A549 (cell line): Measurements from ENCODE around the gene ANKRD36. TPM values are rescaled to one million over a fixed set of nuclear protein-coding genes. Genes with fewer than 3 reads are reported as not detected.
"Not testable (repeated sequence)": the region's sequence is repeated elsewhere in the genome, so short reads cannot be mapped to it uniquely, and the experiment has no call there.

Experiments used
- ATAC-seq, 2 experiments: fragments of 200-7000 bp in 1 of 2; fragments of >200 bp in 1 of 2; cut with Nextera tagmentation in 1 of 2; cut with Tn5 transposase in 1 of 2; 3 replicates each; pipeline versions ENCODE4 v1.8.0 to v1.9.1; 2018 to 2020; ENCODE audit warnings: mild to moderate bottlenecking in 1 of 2, moderate library complexity in 1 of 2
- CTCF ChIA-PET: fragments of 300-600 bp; sonication (Branson Sonifier 250); formaldehyde crosslinking; extraction: SDS; loops from one replicate; lab custom pipeline; 2021; ENCODE audit warnings: antibody characterized with exemption, inconsistent platforms; lab: Yijun Ruan, JAX
- POLR2A ChIA-PET: fragments of 350-600 bp; formaldehyde crosslinking; extraction: SDS; loops from one replicate; lab custom pipeline; 2021; ENCODE audit warnings: antibody characterized with exemption, inconsistent platforms; lab: Yijun Ruan, JAX
- DNase-seq, 2 experiments: peaks; one replicate each; pipeline versions ENCODE4 v3.0.0 to v3.0.0-alpha.2; 2011 to 2016; ENCODE audit warnings: low read depth in 1 of 2, low spot score in 1 of 2
- FAIRE-seq: peaks from 2 replicates; lab custom pipeline; 2011; peaks lifted over from hg19 to GRCh38; lab: Jason Lieb, UNC
- H3K27ac ChIP-seq, 2 experiments: fragments of >200 bp; sonication (Bioruptor Twin); formaldehyde crosslinking; 3 replicates each; pipeline ENCODE4 v1.5.1; 2016 to 2017
- H3K4me1 ChIP-seq: fragments of >200 bp; sonication (Bioruptor Twin); formaldehyde crosslinking; 3 replicates; pipeline ENCODE4 v1.6.1; 2016
- H3K4me2 ChIP-seq: fragments of >200 bp; sonication (Bioruptor Twin); formaldehyde crosslinking; 3 replicates; pipeline ENCODE4 v1.6.1; 2016
- H3K4me3 ChIP-seq: fragments of >200 bp; sonication (Bioruptor Twin); formaldehyde crosslinking; 3 replicates; pipeline ENCODE4 v1.5.1; 2016
- H3K9me3 ChIP-seq: fragments of >200 bp; sonication (Bioruptor Twin); formaldehyde crosslinking; 3 replicates; pipeline ENCODE4 v1.6.1; 2016
- CTCF ChIP-seq: fragments of >200 bp; sonication (Bioruptor Twin); formaldehyde crosslinking; IDR thresholded peaks from 3 replicates; pipeline ENCODE4 v1.5.1; 2016
- KDM5A ChIP-seq: fragments of 200-600 bp; sonication (generic); IDR thresholded peaks from 2 replicates; pipeline ENCODE4 v1.6.1; 2016; ENCODE audit warnings: antibody characterized with exemption, mild to moderate bottlenecking
- MAX ChIP-seq: IDR thresholded peaks from 2 replicates; pipeline ENCODE4 v1.6.1; 2012
- POLR2A ChIP-seq: IDR thresholded peaks from 2 replicates; pipeline ENCODE4 v1.6.1; 2012; ENCODE audit warnings: mild to moderate bottlenecking, low read length
- RAD21 ChIP-seq, 2 experiments: fragments of >200 bp in 1 of 2; sonication (Bioruptor Twin) in 1 of 2; formaldehyde crosslinking in 1 of 2; IDR thresholded peaks in 1 of 2; conservative IDR thresholded peaks in 1 of 2; 2 replicates in 1 of 2; 3 replicates in 1 of 2; pipeline ENCODE4 v1.6.1; 2012 to 2018; ENCODE audit warnings: inconsistent platforms in 1 of 2
- SMC3 ChIP-seq: fragments of >200 bp; sonication (Bioruptor Twin); formaldehyde crosslinking; IDR thresholded peaks from 3 replicates; pipeline ENCODE4 v1.6.1; 2018; ENCODE audit warnings: inconsistent platforms
- WGBS: methylation state at CpG from one replicate; pipeline ENCODE4 v1.1.6; 2017; ENCODE audit errors: missing lambda C conversion rate; 5-methylcytosine and 5-hydroxymethylcytosine counted together
- polyA plus RNA-seq, 4 experiments: library from polyadenylated mRNA; depleted of rRNA in 3 of 4; stranded (reverse); fragments of >200 nt; fragmentation: RNase III in 1 of 4; extraction: RNeasy Plus Mini Kit Qiagen cat#74134 plus additional on column Dnase treatment in 1 of 4; gene quantifications; 2 replicates in 3 of 4; 3 replicates in 1 of 4; pipeline ENCODE4 v1.2.3, GENCODE V29; 2011 to 2017

The ANKRD36 gene
- polyA plus RNA-seq, 2 of the 4 experiments (the other 2 are of a cell fraction): 4.5 to 15.0 TPM

- not testable (repeated sequence) for FAIRE-seq, H3K4me1 ChIP-seq, H3K9me3 ChIP-seq
- Histone ChIP-seq H3K4me2 (peak overlapping the region; percentile 73), H3K4me3 (peak overlapping the region; percentile 66), H3K27ac (peak overlapping the region; percentile 90 to 93)
- whole genome bisulfite sequencing: under 1% methylated on average over 13 of the region's 44 CpGs
- peak in 1 of 2 experiments; percentile 72 for DNase-seq
- ChIA-PET CTCF (interaction anchor here (0.6 to 2.8 kb wide), 46 partner anchors 9 to 705 kb away, joined by 3 to 20 read pairs (median 4); partner anchors contain the start of genes ANKRD39 and CNNM3), POLR2A (interaction anchor here (0.6 to 1.7 kb wide), 3 partner anchors 130 to 296 kb away, joined by 3 to 6 read pairs (median 3); partner anchors contain the start of genes ANKRD39 and CNNM3)
- peak; percentile 19; the same call in 1 of the 2 replicates for TF ChIP-seq POLR2A
- TF ChIP-seq MAX: peak; percentile 6; the same call in 1 of the 2 replicates
- TF ChIP-seq CTCF: peak; percentile 96
- TF ChIP-seq KDM5A: peak; percentile 92
- peak; percentile 85 to 91 for TF ChIP-seq RAD21 (conservative IDR thresholded peaks at IDR 0.05 in 1 of 2, IDR thresholded peaks at IDR 0.05 in 1 of 2)
- peak; percentile 70 for TF ChIP-seq SMC3
- ATAC-seq: peak; percentile 64 to 70
These were observed 468 bp upstream of the ANKRD36 start for GRCh38 chr2:97112320-97113049.

GRCh38 chr2:97113882-97114255 lies 916 bp downstream of the ANKRD36 start:
- H3K9me3 ChIP-seq, DNase-seq, H3K4me1 ChIP-seq, POLR2A ChIA-PET, FAIRE-seq: not testable (repeated sequence)
- 0% methylated on average over 6 of the region's 18 CpGs for WGBS
- Histone ChIP-seq H3K4me2 (peak overlapping the region; percentile 57), H3K27ac (peak overlapping the region; percentile 90 to 93), H3K4me3 (peak overlapping the region; percentile 66)
- CTCF ChIA-PET: interaction anchor here (1.4 to 2.8 kb wide), 4 partner anchors 18 to 297 kb away, joined by 3 to 20 read pairs (median 8); partner anchors contain the start of genes ANKRD39 and CNNM3
- ATAC-seq: peak; percentile 54 to 68

GRCh38 chr2:97129090-97129489 lies 16.1 kb downstream of the ANKRD36 start:
- POLR2A ChIA-PET, H3K27ac ChIP-seq, CTCF ChIA-PET, H3K9me3 ChIP-seq, ATAC-seq, FAIRE-seq, DNase-seq, H3K4me2 ChIP-seq, H3K4me1 ChIP-seq, H3K4me3 ChIP-seq: not testable (repeated sequence)
- WGBS: 94% methylated on average over 2 of the region's 2 CpGs

- FAIRE-seq, CTCF ChIA-PET, H3K4me1 ChIP-seq, POLR2A ChIA-PET, H3K4me3 ChIP-seq, H3K27ac ChIP-seq, H3K4me2 ChIP-seq, H3K9me3 ChIP-seq, DNase-seq, ATAC-seq: not testable (repeated sequence)
- 54% methylated on average over 3 of the region's 3 CpGs for whole genome bisulfite sequencing
These were observed 31.1 kb downstream of the ANKRD36 start for GRCh38 chr2:97144016-97144415.

GRCh38 chr2:97166548-97166947 lies 53.6 kb downstream of the ANKRD36 start:
- POLR2A ChIA-PET, H3K9me3 ChIP-seq, H3K4me3 ChIP-seq, FAIRE-seq, CTCF ChIA-PET, H3K27ac ChIP-seq, ATAC-seq, H3K4me2 ChIP-seq, DNase-seq, H3K4me1 ChIP-seq: not testable (repeated sequence)
- WGBS: 71% methylated on average over 2 of the region's 3 CpGs

GRCh38 chr2:97167938-97168337 lies 55.0 kb downstream of the ANKRD36 start:
- H3K4me2 ChIP-seq, FAIRE-seq, H3K4me3 ChIP-seq, H3K9me3 ChIP-seq, H3K4me1 ChIP-seq, CTCF ChIA-PET, ATAC-seq, H3K27ac ChIP-seq, DNase-seq, POLR2A ChIA-PET: not testable (repeated sequence)
- 77% methylated on average over 4 of the region's 4 CpGs for WGBS

- CTCF ChIA-PET, POLR2A ChIA-PET, H3K4me1 ChIP-seq, H3K9me3 ChIP-seq, H3K4me2 ChIP-seq, ATAC-seq, H3K4me3 ChIP-seq, DNase-seq, FAIRE-seq, H3K27ac ChIP-seq: not testable (repeated sequence)
- WGBS: 35% methylated on average over 2 of the region's 2 CpGs
These were observed 55.6 kb downstream of the ANKRD36 start for GRCh38 chr2:97168583-97168982.

- DNase-seq, FAIRE-seq: not testable (repeated sequence)
These were observed 67.4 kb downstream of the ANKRD36 start for GRCh38 chr2:97180391-97180790.

GRCh38 chr2:97195349-97195748 lies 82.4 kb downstream of the ANKRD36 start:
- DNase-seq, POLR2A ChIA-PET, H3K9me3 ChIP-seq, H3K27ac ChIP-seq, CTCF ChIA-PET, ATAC-seq, FAIRE-seq, H3K4me1 ChIP-seq, H3K4me3 ChIP-seq, H3K4me2 ChIP-seq: not testable (repeated sequence)
- WGBS: 94% methylated on average over 1 of the region's 1 CpG

More at GRCh38 chr2:97180391-97180790, 67.4 kb downstream of the ANKRD36 start:
- H3K4me3 ChIP-seq, ATAC-seq, H3K4me2 ChIP-seq, H3K27ac ChIP-seq, H3K4me1 ChIP-seq, H3K9me3 ChIP-seq, POLR2A ChIA-PET, CTCF ChIA-PET: not testable (repeated sequence)
- WGBS: 56% methylated on average over 1 of the region's 1 CpG
